Effector CD8-positive, alpha-beta T cell (primary cell): ENCODE results near the gene CADM2.

ENCODE experiments used
- DNase-seq: peaks from one replicate; lab custom pipeline; 2025; lab: John Stamatoyannopoulos, UW

Gene CADM2

GRCh38 chr3:85800676-85801075 is 841.9 kb downstream of the CADM2 start:
- DNase-seq, result no peak

GRCh38 chr3:85801955-85802354 is 843.2 kb downstream of the CADM2 start:
- no peak for DNase-seq

DNA sequence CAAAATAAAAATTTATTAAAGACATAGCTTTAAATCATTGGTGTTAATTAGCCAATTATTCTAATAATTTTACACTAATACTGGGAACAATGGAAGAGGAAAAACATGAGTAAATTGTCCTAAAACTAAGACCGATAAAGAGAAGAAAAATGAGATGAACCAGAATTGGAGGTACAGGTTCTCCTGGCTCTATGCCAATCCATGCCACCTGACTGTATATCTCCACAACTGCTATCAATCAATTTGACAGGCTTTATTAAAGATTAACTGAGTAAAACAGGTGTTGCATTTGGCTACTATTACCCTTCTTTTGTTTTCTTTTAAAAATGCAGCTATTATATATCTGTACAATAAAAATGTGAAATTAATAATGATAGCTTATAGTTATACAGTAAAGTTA is 850.0 kb downstream of the CADM2 start:
- DNase-seq, result no peak

DNA sequence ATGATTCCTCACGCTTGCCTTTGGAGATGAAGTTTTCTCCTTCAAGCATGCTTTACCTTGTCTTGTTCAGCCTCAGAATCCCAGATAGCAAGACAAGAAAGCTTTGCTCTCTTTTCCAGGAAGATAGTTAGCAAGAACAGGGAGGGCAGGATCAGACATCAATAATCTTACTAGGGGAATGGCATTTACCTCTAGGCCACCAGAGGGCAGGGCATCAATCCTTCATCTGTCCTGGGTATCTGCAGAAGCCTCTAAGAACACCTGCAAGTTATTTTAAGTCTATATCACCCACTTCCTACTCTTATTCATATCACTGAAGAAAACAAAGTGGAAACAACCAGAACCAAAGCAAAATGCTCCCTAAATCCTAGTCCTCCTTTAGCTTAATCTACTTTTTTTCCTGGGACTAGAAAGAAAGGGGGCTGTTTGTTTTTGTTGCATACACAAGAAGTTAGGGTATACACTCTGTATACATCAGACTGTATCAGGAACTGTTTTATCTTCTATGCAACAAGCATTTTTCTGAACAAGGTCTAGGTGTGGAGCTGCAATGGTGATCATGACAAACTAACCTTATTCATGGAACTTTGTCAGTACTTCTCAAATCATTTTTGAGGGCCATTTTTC is 862.5 kb downstream of the CADM2 start:
- no peak for DNase-seq

DNA sequence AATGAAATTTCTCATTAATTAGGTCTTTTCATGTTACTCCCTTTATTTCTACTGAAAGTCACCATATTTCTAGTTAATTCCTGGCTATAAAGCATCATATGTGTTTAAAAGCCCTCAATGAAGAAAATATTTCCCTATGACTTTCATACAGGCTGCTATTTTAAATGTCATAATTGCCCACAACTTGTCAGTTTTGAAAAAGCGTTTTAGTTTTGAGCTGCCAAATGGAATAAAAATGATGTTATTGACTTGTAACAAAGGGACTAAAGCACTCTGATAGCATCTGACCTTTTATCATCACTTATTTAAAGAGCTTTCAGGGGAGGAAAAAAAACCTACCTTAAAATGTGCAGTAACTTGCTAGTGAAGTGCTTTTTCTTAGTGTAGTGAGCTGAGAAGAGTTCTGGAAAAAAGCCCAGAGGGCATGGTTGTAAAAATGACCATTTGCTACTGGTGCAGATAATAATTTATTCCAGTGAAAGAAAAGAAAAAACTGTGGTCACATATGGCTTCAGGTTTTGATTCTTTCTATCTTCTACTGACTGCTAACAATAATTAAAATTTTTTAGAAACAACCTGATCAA is 877.2 kb downstream of the CADM2 start:
- no peak for DNase-seq

- DNase-seq, result no peak
Observed at GRCh38 chr3:85837402-85837801, 878.6 kb downstream of the CADM2 start.

- DNase-seq, result no peak
Observed at GRCh38 chr3:85838921-85839320, 880.1 kb downstream of the CADM2 start.

- DNase-seq, result no peak
Observed at GRCh38 chr3:85842081-85842480, 883.3 kb downstream of the CADM2 start.

DNA sequence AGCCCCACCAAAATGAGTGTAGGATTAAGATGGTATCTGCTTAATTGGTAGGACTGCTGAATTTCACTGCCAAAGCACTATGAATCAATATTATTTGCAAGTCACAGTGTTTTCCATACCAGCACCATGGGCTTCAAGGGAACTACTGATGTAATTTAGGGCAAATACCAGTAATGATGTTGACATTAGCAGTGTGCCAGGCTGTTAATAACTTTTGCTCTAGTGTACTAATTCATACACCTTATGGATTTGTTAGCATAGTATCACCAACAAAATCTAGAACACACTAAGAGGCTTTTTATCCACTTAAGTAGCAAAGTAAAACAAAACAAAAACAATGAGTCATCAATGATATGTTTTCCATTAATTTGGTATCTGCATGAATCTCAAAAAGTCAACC is 888.2 kb downstream of the CADM2 start:
- DNase-seq, result no peak

DNA sequence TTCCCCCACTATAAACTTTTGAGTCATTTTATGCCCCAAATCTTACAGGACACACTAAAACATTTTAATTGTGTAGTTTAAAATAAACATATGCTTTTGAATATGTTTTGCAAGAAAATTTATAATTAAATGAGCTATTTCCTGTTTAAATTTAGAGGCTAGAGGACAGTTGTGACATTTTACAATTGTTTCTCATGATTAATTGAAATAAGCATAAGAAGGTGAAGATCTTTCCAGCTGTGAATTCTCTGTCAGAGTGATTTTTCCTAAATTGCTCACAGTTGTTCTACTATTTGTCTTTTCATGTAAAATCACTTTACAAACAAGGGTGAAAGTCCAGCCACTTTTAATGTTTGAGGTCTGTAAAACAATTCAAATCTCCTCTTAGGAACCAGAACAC is 892.3 kb downstream of the CADM2 start:
- DNase-seq, result no peak

- DNase-seq, result no peak
Observed at GRCh38 chr3:85853805-85854204, 895.0 kb downstream of the CADM2 start.

- DNase-seq, result no peak
Observed at GRCh38 chr3:85862893-85863455, 904.2 kb downstream of the CADM2 start.

GRCh38 chr3:85864896-85865295 is 906.1 kb downstream of the CADM2 start:
- no peak for DNase-seq

GRCh38 chr3:85867072-85867471 is 908.3 kb downstream of the CADM2 start:
- no peak for DNase-seq

- DNase-seq, result no peak
Observed at GRCh38 chr3:85875589-85875988, 916.8 kb downstream of the CADM2 start.

DNA sequence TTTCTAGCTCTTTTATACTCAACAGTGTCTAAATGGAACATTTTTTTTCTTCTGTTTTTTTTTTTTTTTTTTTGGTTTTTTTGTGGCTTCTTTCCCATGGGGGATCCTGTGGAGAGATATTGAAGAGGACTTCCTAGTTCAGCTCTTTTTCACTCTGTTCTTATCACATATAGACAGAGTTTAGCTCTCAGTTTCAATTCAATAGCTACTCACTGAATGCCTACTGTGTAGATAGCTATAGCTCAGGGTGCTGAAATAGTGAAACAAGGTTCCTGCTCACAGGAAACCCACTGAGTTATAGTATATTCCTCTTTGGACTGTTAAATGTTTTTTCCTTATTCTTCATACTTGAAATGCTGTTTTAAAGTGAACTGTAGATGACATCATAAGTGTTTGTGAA is 918.8 kb downstream of the CADM2 start:
- DNase-seq, result no peak

- DNase-seq, result no peak
Observed at GRCh38 chr3:85881833-85882393, 923.1 kb downstream of the CADM2 start.

DNA sequence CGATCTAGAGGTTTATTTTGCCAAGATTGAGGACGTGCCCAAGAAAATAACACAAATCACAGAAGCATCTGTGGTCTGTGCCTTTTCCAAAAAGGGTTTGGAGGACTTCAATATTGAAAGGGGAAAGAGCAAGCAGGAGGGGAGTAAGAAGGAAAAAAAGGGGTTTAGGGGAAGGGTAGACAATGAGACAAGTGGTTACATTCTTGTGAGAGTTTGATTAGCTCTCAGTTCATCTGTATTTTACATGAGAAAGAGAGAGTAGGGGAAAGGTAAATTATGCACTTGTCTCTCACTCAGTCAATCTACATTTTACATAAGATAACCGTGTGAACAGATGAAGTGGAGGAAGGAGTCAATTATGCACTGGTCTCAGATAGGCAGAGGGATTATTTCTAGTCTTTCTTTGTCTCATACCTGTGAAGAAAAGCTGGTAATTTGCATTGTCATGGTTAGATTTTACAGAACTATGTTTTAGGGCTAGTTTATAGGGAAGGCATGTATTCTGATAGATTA is 931.3 kb downstream of the CADM2 start:
- no peak for DNase-seq

- no peak for DNase-seq
Observed at GRCh38 chr3:85903434-85903833, 944.6 kb downstream of the CADM2 start.

- DNase-seq, result no peak
Observed at GRCh38 chr3:85912980-85913379, 954.2 kb downstream of the CADM2 start.

GRCh38 chr3:85922374-85922773 is 963.6 kb downstream of the CADM2 start:
- no peak for DNase-seq

- DNase-seq, result no peak
Observed at GRCh38 chr3:85930718-85931117, 971.9 kb downstream of the CADM2 start.

DNA sequence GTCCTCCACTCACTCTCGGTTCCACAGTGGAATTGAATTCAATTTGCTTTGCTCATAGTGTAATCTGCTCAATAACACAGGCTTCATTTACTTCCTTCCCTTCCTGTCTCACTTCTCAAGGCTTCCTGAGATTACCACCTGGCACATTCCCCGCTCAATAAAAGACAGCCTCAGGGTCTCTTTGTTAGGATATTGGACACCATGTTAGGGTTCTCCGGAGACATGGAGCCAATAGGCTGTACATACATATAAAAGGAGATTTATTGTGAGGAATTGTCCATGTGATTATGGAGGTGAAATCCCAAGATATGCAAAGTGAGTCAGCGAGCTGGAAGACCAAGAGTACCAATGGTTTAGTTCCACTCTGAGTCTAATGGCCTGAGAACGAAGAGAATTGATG is 974.5 kb downstream of the CADM2 start:
- DNase-seq, result no peak
